ENCODE measurements around the gene FOXP2. TPM values are rescaled to one million over a fixed set of nuclear protein-coding genes. Genes with fewer than 3 reads are reported as not detected.

Gene FOXP2
- total RNA-seq, 1 experiment from 2014 or later = 0.17 TPM

DNA sequence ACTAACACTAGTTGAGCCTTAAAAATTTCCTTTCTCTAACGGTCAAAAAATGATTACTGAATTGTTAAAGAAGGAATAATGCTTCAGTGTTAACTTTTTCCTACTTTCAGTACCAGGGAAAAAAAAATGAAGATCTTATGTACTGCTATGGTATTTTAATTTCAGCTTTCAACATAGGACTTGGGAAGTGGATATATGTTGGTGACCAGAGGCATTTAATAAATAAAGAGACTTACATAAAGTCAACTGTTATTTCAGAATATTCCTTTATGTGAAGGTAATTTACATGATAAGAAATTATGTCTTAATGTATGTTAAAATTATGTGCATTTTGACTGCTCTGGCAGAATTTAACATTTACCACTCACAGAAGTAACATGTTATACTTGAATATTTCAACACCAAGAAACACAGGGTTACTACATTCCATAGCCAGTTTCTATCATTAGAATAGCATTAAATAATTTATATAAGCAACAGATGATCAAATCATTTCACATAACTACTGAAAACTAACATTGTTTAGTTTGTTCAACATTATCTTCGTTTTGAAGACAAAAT, 257.0 kb downstream of the FOXP2 start (continued):
- TF ChIP-seq, protein P1, sequence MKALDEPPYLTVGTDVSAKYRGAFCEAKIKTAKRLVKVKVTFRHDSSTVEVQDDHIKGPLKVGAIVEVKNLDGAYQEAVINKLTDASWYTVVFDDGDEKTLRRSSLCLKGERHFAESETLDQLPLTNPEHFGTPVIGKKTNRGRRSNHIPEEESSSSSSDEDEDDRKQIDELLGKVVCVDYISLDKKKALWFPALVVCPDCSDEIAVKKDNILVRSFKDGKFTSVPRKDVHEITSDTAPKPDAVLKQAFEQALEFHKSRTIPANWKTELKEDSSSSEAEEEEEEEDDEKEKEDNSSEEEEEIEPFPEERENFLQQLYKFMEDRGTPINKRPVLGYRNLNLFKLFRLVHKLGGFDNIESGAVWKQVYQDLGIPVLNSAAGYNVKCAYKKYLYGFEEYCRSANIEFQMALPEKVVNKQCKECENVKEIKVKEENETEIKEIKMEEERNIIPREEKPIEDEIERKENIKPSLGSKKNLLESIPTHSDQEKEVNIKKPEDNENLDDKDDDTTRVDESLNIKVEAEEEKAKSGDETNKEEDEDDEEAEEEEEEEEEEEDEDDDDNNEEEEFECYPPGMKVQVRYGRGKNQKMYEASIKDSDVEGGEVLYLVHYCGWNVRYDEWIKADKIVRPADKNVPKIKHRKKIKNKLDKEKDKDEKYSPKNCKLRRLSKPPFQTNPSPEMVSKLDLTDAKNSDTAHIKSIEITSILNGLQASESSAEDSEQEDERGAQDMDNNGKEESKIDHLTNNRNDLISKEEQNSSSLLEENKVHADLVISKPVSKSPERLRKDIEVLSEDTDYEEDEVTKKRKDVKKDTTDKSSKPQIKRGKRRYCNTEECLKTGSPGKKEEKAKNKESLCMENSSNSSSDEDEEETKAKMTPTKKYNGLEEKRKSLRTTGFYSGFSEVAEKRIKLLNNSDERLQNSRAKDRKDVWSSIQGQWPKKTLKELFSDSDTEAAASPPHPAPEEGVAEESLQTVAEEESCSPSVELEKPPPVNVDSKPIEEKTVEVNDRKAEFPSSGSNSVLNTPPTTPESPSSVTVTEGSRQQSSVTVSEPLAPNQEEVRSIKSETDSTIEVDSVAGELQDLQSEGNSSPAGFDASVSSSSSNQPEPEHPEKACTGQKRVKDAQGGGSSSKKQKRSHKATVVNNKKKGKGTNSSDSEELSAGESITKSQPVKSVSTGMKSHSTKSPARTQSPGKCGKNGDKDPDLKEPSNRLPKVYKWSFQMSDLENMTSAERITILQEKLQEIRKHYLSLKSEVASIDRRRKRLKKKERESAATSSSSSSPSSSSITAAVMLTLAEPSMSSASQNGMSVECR (CRISPR knock-in tag; IDR thresholded peaks at IDR 0.05; ENCODE audit: borderline replicate concordance) = no peak
- TF ChIP-seq TCF7 (CRISPR knock-in tag; IDR thresholded peaks at IDR 0.05; ENCODE audit: low read depth) (no peak), RELA (CRISPR knock-in tag; IDR thresholded peaks at IDR 0.05; ENCODE audit: borderline replicate concordance) (no peak), GRHL2 (CRISPR knock-in tag; IDR thresholded peaks at IDR 0.05; ENCODE audit: insufficient replicate concordance, severe bottlenecking) (no peak)
- TF ChIP-seq, protein P2, sequence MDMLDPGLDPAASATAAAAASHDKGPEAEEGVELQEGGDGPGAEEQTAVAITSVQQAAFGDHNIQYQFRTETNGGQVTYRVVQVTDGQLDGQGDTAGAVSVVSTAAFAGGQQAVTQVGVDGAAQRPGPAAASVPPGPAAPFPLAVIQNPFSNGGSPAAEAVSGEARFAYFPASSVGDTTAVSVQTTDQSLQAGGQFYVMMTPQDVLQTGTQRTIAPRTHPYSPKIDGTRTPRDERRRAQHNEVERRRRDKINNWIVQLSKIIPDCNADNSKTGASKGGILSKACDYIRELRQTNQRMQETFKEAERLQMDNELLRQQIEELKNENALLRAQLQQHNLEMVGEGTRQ (CRISPR knock-in tag; IDR thresholded peaks at IDR 0.05) = no peak
- TF ChIP-seq, protein P3, sequence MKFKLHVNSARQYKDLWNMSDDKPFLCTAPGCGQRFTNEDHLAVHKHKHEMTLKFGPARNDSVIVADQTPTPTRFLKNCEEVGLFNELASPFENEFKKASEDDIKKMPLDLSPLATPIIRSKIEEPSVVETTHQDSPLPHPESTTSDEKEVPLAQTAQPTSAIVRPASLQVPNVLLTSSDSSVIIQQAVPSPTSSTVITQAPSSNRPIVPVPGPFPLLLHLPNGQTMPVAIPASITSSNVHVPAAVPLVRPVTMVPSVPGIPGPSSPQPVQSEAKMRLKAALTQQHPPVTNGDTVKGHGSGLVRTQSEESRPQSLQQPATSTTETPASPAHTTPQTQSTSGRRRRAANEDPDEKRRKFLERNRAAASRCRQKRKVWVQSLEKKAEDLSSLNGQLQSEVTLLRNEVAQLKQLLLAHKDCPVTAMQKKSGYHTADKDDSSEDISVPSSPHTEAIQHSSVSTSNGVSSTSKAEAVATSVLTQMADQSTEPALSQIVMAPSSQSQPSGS (CRISPR knock-in tag; IDR thresholded peaks at IDR 0.05; ENCODE audit: borderline replicate concordance, low read depth) = no peak
- TF ChIP-seq, protein P4, sequence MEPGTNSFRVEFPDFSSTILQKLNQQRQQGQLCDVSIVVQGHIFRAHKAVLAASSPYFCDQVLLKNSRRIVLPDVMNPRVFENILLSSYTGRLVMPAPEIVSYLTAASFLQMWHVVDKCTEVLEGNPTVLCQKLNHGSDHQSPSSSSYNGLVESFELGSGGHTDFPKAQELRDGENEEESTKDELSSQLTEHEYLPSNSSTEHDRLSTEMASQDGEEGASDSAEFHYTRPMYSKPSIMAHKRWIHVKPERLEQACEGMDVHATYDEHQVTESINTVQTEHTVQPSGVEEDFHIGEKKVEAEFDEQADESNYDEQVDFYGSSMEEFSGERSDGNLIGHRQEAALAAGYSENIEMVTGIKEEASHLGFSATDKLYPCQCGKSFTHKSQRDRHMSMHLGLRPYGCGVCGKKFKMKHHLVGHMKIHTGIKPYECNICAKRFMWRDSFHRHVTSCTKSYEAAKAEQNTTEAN (CRISPR knock-in tag; IDR thresholded peaks at IDR 0.05) = no peak

DNA sequence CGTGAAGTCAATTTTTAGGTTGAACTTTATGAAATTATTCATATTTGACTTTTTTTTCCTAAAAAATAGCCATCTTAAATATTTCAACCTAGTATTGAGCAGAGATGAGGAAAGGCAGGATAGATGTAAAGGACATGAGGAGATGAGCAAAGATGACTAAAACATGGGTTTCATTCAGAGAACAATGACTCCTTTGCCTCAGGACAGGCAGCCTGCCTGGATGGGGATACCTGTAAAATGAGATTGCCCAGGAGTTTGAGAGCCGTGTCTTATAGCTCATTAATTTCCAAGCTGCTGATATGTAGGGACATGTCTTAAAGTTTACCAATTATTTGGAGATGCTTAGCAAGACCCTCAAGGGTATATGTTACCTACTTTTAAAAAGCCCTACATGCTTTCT, 263.5 kb downstream of the FOXP2 start:
- no peaks in the 10 kb centered on the region for H3K36me3 Mint-ChIP-seq
- TF ChIP-seq, protein P5, sequence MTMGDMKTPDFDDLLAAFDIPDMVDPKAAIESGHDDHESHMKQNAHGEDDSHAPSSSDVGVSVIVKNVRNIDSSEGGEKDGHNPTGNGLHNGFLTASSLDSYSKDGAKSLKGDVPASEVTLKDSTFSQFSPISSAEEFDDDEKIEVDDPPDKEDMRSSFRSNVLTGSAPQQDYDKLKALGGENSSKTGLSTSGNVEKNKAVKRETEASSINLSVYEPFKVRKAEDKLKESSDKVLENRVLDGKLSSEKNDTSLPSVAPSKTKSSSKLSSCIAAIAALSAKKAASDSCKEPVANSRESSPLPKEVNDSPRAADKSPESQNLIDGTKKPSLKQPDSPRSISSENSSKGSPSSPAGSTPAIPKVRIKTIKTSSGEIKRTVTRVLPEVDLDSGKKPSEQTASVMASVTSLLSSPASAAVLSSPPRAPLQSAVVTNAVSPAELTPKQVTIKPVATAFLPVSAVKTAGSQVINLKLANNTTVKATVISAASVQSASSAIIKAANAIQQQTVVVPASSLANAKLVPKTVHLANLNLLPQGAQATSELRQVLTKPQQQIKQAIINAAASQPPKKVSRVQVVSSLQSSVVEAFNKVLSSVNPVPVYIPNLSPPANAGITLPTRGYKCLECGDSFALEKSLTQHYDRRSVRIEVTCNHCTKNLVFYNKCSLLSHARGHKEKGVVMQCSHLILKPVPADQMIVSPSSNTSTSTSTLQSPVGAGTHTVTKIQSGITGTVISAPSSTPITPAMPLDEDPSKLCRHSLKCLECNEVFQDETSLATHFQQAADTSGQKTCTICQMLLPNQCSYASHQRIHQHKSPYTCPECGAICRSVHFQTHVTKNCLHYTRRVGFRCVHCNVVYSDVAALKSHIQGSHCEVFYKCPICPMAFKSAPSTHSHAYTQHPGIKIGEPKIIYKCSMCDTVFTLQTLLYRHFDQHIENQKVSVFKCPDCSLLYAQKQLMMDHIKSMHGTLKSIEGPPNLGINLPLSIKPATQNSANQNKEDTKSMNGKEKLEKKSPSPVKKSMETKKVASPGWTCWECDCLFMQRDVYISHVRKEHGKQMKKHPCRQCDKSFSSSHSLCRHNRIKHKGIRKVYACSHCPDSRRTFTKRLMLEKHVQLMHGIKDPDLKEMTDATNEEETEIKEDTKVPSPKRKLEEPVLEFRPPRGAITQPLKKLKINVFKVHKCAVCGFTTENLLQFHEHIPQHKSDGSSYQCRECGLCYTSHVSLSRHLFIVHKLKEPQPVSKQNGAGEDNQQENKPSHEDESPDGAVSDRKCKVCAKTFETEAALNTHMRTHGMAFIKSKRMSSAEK (CRISPR knock-in tag; IDR thresholded peaks at IDR 0.05; ENCODE audit: borderline replicate concordance) = no peak
- no peak for TF ChIP-seq SMAD4 (CRISPR knock-in tag; IDR thresholded peaks at IDR 0.05)
- TF ChIP-seq, protein P6, sequence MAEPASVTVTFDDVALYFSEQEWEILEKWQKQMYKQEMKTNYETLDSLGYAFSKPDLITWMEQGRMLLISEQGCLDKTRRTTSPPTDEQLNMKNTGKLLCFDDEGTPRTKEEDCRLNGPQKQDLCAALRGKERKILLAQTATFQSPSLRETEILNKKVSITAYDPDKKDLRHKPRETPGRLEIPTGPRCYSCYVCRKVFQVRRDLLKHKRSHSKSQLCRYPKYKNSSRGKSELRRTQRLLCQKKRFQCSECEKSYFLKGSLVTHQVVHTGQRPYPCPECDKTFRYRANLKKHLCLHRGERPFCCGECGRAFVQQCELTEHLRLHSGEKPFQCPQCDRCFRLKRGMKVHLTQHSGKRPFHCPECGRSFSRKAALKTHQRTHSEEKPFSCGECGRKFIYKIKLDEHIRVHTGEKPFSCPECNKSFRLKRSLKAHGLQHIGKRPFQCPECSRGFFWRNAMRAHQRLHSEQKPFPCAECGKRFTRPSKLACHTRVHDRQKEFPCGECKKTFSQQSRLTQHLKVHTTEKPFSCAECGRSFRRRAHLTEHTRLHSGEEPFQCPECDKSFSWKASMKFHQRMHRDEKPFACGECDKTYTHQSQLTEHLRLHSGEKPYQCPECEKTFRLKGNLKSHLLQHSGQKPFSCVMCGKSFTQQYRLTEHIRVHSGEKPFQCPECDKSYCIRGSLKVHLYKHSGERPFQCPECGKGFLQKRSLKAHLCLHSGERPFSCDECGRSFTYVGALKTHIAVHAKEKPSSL (CRISPR knock-in tag; conservative IDR thresholded peaks at IDR 0.05) = no peak
- TF ChIP-seq ZNF317 (CRISPR knock-in tag; IDR thresholded peaks at IDR 0.05; ENCODE audit: borderline replicate concordance, low read depth) = no peak
- TF ChIP-seq, protein P2 (CRISPR knock-in tag; IDR thresholded peaks at IDR 0.05) = no peak
- TF ChIP-seq, protein P7, sequence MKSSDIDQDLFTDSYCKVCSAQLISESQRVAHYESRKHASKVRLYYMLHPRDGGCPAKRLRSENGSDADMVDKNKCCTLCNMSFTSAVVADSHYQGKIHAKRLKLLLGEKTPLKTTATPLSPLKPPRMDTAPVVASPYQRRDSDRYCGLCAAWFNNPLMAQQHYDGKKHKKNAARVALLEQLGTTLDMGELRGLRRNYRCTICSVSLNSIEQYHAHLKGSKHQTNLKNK (CRISPR knock-in tag; IDR thresholded peaks at IDR 0.05) = no peak
- DNase-seq (ENCODE audit: low spot score) (no peak), ATAC-seq (no peak)
- ChIA-PET POLR2A (no interaction called here), CTCF (no interaction called here)
- no peaks in the 10 kb centered on the region for H3K9me3 Mint-ChIP-seq
- H3K27me3 Mint-ChIP-seq (ENCODE audit: low read depth) = no peaks in the 10 kb centered on the region
- H3K27ac Mint-ChIP-seq = no peak overlapping the region
- H3K4me1 Mint-ChIP-seq = peaks cover 4% of the 10 kb centered on the region; the same call in 1 of the 2 replicates
- no peak overlapping the region for H3K4me3 Mint-ChIP-seq

Data from WTC11 (cell line).